B cell (primary cell): Measurements from ENCODE around the gene ECE1. TPM values are rescaled to one million over a fixed set of nuclear protein-coding genes. Genes with fewer than 3 reads are reported as not detected.
"Not testable (repeated sequence)": the region's sequence is repeated elsewhere in the genome, so short reads cannot be mapped to it uniquely, and the experiment has no call there.

ENCODE experiments used
- ATAC-seq: fragments of 200-7000 bp; cut with Tn5 transposase; one replicate; pipeline ENCODE4 v1.10.0; 2021; ENCODE audit warnings: low read depth, mild to moderate bottlenecking, moderate number of reproducible peaks, moderate library complexity
- CTCF ChIA-PET: fragments of 350-600 bp; sonication (Branson Sonifier 250); formaldehyde crosslinking; loops from one replicate; lab custom pipeline; 2021; ENCODE audit warnings: antibody characterized with exemption, inconsistent platforms; lab: Charles Lee
- POLR2A ChIA-PET: fragments of 350-600 bp; sonication (Branson Sonifier 250); formaldehyde crosslinking; loops from one replicate; lab custom pipeline; 2021; ENCODE audit warnings: antibody characterized with exemption; lab: Charles Lee
- DNase-seq: peaks from one replicate; pipeline ENCODE4 v3.0.0; 2013
- H2AFZ ChIP-seq: 2 replicates; pipeline ENCODE4 v1.6.1; 2012; ENCODE audit warnings: mild to moderate bottlenecking, low read depth, low read length; ENCODE audit not compliant: insufficient read depth, poor library complexity, severe bottlenecking
- H3K27ac ChIP-seq, 2 donors: 1 replicate in 1 of 2; 2 replicates in 1 of 2; pipeline ENCODE4 v1.5.1; 2012 to 2013; ENCODE audit warnings: low read length in 2 of 2, mild to moderate bottlenecking in 2 of 2, moderate library complexity in 1 of 2
- H3K27me3 ChIP-seq, 4 experiments: fragments of 200-600 bp in 1 of 4; sonication (generic) in 1 of 4; replicated peaks in 1 of 4; 1 replicate in 2 of 4; 2 replicates in 2 of 4; pipeline versions ENCODE4 v1.6.1 to v1.7.0; 2013 to 2016; ENCODE audit warnings: low read length in 3 of 4, mild to moderate bottlenecking in 2 of 4, mixed read lengths in 1 of 4, moderate library complexity in 1 of 4; ENCODE audit not compliant: insufficient read depth in 4 of 4, control insufficient read depth in 3 of 4; ENCODE audit errors: control extremely low read depth in 1 of 4
- H3K36me3 ChIP-seq, 2 experiments: replicated peaks in 1 of 2; 1 replicate in 1 of 2; 2 replicates in 1 of 2; pipeline versions ENCODE4 v1.6.1 to v1.7.1; 2013; ENCODE audit warnings: low read length in 1 of 2; ENCODE audit not compliant: insufficient read depth in 2 of 2, control insufficient read depth in 1 of 2; ENCODE audit errors: control extremely low read depth in 1 of 2, extremely low read depth in 1 of 2
- H3K4me1 ChIP-seq, 2 donors: fragments of 200-600 bp in 1 of 2; sonication (generic) in 1 of 2; 1 replicate in 1 of 2; 2 replicates in 1 of 2; pipeline versions ENCODE4 v1.5.1 to v1.6.1; 2013 to 2017; ENCODE audit warnings: low read length in 2 of 2; ENCODE audit not compliant: control insufficient read depth in 2 of 2, insufficient read depth in 2 of 2
- H3K4me2 ChIP-seq: replicated peaks from 2 replicates; pipeline ENCODE3; 2012; ENCODE audit warnings: mild to moderate bottlenecking, low read depth, low read length; ENCODE audit not compliant: poor library complexity, severe bottlenecking
- H3K4me3 ChIP-seq, 5 experiments: fragments of 200-600 bp in 1 of 5; sonication (generic) in 1 of 5; 1 replicate in 3 of 5; 2 replicates in 2 of 5; pipeline versions ENCODE4 v1.5.1 to v1.7.0; 2011 to 2016; ENCODE audit warnings: low read length in 4 of 5, mild to moderate bottlenecking in 4 of 5, low read depth in 2 of 5, control low read depth in 1 of 5, moderate library complexity in 1 of 5; ENCODE audit not compliant: insufficient read depth in 1 of 5; ENCODE audit errors: control extremely low read depth in 1 of 5, extremely low read depth in 1 of 5
- H3K79me2 ChIP-seq: fragments of 200-600 bp; sonication (generic); one replicate; pipeline ENCODE4 v1.6.0; 2016; ENCODE audit warnings: low read length; ENCODE audit not compliant: control insufficient read depth, insufficient read depth
- H3K9ac ChIP-seq: fragments of 200-600 bp; sonication (generic); 2 replicates; pipeline ENCODE4 v1.6.1; 2017; ENCODE audit warnings: mild to moderate bottlenecking, low read length, moderate library complexity
- H3K9me3 ChIP-seq, 3 donors: one replicate each; pipeline versions ENCODE4 v1.6.1 to v1.7.1; 2013; ENCODE audit warnings: low read length in 2 of 3; ENCODE audit not compliant: control insufficient read depth in 2 of 3, insufficient read depth in 1 of 3; ENCODE audit errors: control extremely low read depth in 1 of 3
- H4K20me1 ChIP-seq: 2 replicates; pipeline ENCODE4 v1.6.0; 2012; ENCODE audit warnings: mild to moderate bottlenecking, low read length; ENCODE audit not compliant: insufficient read depth, control insufficient read depth, poor library complexity, severe bottlenecking
- H3K27ac Mint-ChIP-seq: one replicate; pipeline ENCODE4 v1.8.0; 2021; ENCODE audit warnings: mixed read lengths
- H3K27me3 Mint-ChIP-seq: one replicate; pipeline ENCODE4 v1.8.0; 2021; ENCODE audit warnings: mixed read lengths
- H3K4me1 Mint-ChIP-seq: one replicate; pipeline ENCODE4 v1.8.0; 2021; ENCODE audit warnings: mixed read lengths
- H3K4me3 Mint-ChIP-seq: one replicate; pipeline ENCODE4 v1.8.0; 2021; ENCODE audit warnings: mixed read lengths
- H3K9me3 Mint-ChIP-seq: one replicate; pipeline ENCODE4 v1.8.0; 2022; ENCODE audit warnings: mixed read lengths; ENCODE audit not compliant: insufficient read depth
- EZH2 ChIP-seq: IDR thresholded peaks from 2 replicates; pipeline ENCODE4 v1.6.1; 2012; ENCODE audit warnings: borderline replicate concordance, low read depth, mild to moderate bottlenecking, moderate library complexity, low read length; ENCODE audit not compliant: insufficient read depth, poor library complexity, severe bottlenecking
- WGBS: methylation state at CpG from one replicate; pipeline ENCODE4 v1.1.5; 2013; ENCODE audit warnings: missing lambda C conversion rate; ENCODE audit not compliant: insufficient coverage; 5-methylcytosine and 5-hydroxymethylcytosine counted together
- intact Hi-C: fragments of 100-400 bp; cut with micrococcal nuclease; formaldehyde crosslinking; loops from one replicate; pipeline ENCODE4 v1.10.0; 2022
- polyA plus RNA-seq: library from polyadenylated mRNA; depleted of rRNA; stranded (reverse); fragments of >200 nt; gene quantifications from 2 replicates; pipeline ENCODE4 v1.2.3, GENCODE V29; 2012
- total RNA-seq, 2 donors: library from RNA; stranded (reverse); fragments of 120-200 nt in 1 of 2; gene quantifications; 1 replicate in 1 of 2; 2 replicates in 1 of 2; pipeline versions ENCODE4 v1.2.3 to v1.2.4, GENCODE V29; 2013 to 2022

The ECE1 gene
- total and polyA plus RNA-seq, 2 donors (not counting 1 experiment from before 2014, with no cell fraction given) = 46.7 to 133 TPM

DNA sequence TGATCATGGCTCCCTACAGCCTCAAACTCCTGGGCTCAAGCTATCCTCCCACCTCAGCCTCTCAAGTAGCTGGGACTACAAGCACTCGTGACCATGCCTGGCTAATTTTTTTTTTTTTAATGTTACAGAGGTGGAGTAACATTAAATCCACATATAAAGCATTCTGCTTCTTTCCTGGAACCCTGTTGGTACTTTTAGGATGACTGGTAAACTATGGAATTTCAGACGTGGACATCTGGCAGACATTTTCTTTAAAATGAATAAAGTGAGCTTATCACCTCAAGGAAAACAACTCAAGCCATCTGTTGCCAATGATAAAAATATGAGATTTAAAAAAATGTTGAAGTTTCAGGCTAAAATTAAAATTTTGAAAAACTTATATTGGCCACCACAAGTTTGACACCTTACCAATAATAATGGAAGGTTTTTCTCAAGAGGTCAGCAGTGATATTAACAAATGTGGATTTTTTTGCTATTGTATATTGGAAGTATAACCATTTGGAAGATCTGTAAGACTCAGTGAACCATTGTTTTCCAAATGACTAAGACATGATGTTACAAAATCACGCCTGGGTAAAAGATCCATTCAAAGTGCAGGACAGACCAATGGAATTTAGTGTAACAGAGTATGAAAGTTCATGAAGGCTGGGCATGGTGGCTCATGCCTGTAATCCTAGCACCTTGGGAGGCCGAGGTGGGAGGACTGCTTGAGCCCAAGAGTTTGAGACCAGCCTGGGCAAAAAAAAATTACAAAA lies 60.8 kb downstream of the ECE1 start:
- DNase-seq (no peak), ATAC-seq (no peak)
- H3K79me2 ChIP-seq = no peaks in the 10 kb centered on the region
- ChIA-PET CTCF (interaction anchor here (0.7 to 7.7 kb wide), 3 partner anchors 26 to 138 kb away, joined by 3 to 265 read pairs (median 4); no protein-coding TSS in a partner anchor), POLR2A (no interaction called here)
- H3K9me3 ChIP-seq = no peaks in the 10 kb centered on the region
- no peaks in the 10 kb centered on the region for H3K9me3 Mint-ChIP-seq
- H3K9ac ChIP-seq = no peak overlapping the region
- H3K27me3 Mint-ChIP-seq = no peaks in the 10 kb centered on the region
- TF ChIP-seq EZH2 = no peak
- H3K27ac ChIP-seq = no peak overlapping the region
- no peaks in the 10 kb centered on the region for H3K4me1 Mint-ChIP-seq
- no peaks in the 10 kb centered on the region for H3K27me3 ChIP-seq
- WGBS = 100% methylated on average over 2 of the region's 4 CpGs
- no peak overlapping the region for H3K4me3 Mint-ChIP-seq
- H4K20me1 ChIP-seq = peaks cover 4% of the 10 kb centered on the region
- peaks cover 12 to 66% of the 10 kb centered on the region in 2 experiments for H3K36me3 ChIP-seq
- intact Hi-C loops = no loop called here
- no peak overlapping the region for H3K4me2 ChIP-seq
- no peaks in the 10 kb centered on the region for H3K4me1 ChIP-seq
- H3K4me3 ChIP-seq = no peak overlapping the region
- no peak overlapping the region for H3K27ac Mint-ChIP-seq
- no peak overlapping the region for H2AFZ ChIP-seq

DNA sequence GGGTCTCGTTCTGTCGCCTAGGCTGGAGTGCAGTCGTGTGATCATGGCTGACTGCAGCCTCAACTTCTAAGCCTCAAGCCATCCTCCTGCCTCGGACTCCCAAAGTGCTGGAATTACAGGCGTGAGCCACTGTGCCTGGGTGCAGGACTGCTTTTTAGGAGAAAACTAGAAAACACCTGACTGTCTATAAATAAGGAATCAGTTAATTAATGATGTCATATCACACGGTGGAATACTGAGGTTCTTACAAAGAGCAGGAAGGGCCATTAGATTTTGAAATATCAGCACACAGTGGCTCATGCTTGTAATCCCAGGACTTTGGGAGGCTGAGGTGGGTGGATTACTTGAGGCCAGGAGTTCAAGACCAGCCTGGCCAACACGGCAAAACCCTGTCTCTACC lies 62.0 kb downstream of the ECE1 start:
- H3K4me2 ChIP-seq, DNase-seq, H3K79me2 ChIP-seq, H3K9me3 ChIP-seq, H3K4me3 ChIP-seq, H3K4me1 ChIP-seq, H3K4me3 Mint-ChIP-seq, ATAC-seq, H3K27me3 Mint-ChIP-seq, H2AFZ ChIP-seq, H3K27ac Mint-ChIP-seq, H3K27me3 ChIP-seq, H3K9me3 Mint-ChIP-seq, H3K27ac ChIP-seq, POLR2A ChIA-PET, H4K20me1 ChIP-seq, H3K4me1 Mint-ChIP-seq, H3K9ac ChIP-seq, intact Hi-C loops: not testable (repeated sequence)
- WGBS = 100% methylated on average over 2 of the region's 7 CpGs
- CTCF ChIA-PET = interaction anchor here (7.7 kb wide), 1 partner anchor 139 kb away, joined by 265 read pairs; no protein-coding TSS in a partner anchor
- H3K36me3 ChIP-seq = peaks cover 13 to 72% of the 10 kb centered on the region in 2 experiments
